ENCODE measurements around the gene HECTD4. TPM values are rescaled to one million over a fixed set of nuclear protein-coding genes. Genes with fewer than 3 reads are reported as not detected.

Gene HECTD4
- total RNA-seq, 1 donor, result 37.1 TPM

DNA sequence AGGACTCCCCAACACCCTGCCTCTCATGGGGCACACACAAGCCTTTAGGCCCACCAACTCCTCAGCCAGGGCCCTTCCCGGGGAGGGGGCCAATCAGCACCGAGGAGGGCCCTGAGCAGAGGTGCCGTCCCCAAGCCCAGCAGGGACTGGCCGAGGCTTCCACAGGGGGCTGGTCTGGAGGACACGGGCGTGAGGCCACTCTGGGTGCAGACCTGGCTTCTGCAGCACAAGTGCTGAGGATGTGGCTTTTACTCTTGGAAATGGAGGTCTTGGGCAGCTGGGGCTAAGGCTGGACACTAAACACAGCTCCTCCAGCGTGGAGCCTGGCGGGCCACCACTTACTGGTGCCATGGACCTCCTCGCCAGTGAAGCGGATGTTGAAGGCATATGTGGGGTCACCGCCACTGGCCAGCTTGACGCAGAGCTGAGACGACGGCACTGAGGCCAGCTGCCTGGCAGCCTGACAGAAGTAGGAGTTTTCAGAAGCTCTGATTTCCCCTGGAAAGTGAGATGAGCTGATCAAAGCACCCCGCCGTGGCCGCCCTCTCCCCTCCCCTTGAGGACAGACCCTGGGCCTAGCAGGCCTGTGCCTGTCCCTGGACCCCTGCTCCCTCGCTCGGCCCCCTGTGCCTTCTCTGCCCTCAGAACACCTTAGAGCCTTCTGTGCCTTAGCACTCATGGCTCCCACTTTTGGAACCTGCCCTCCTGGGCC lies 212.9 kb downstream of the HECTD4 start:
- no peak overlapping the region for H3K4me3 ChIP-seq (ENCODE audit: low read depth, low read length)
- no peak for DNase-seq (ENCODE audit: low read depth)
- TF ChIP-seq, protein P1, sequence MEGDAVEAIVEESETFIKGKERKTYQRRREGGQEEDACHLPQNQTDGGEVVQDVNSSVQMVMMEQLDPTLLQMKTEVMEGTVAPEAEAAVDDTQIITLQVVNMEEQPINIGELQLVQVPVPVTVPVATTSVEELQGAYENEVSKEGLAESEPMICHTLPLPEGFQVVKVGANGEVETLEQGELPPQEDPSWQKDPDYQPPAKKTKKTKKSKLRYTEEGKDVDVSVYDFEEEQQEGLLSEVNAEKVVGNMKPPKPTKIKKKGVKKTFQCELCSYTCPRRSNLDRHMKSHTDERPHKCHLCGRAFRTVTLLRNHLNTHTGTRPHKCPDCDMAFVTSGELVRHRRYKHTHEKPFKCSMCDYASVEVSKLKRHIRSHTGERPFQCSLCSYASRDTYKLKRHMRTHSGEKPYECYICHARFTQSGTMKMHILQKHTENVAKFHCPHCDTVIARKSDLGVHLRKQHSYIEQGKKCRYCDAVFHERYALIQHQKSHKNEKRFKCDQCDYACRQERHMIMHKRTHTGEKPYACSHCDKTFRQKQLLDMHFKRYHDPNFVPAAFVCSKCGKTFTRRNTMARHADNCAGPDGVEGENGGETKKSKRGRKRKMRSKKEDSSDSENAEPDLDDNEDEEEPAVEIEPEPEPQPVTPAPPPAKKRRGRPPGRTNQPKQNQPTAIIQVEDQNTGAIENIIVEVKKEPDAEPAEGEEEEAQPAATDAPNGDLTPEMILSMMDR (IDR thresholded peaks at IDR 0.05; ENCODE audit: insufficient read depth, low read depth, low read length), result no peak

GRCh38 chr12:112168561-112168971 lies 213.7 kb downstream of the HECTD4 start:
- no peak overlapping the region for H3K4me3 ChIP-seq (ENCODE audit: low read depth, low read length)
- TF ChIP-seq, protein P1 (IDR thresholded peaks at IDR 0.05; ENCODE audit: insufficient read depth, low read depth, low read length), result no peak
- DNase-seq (ENCODE audit: low read depth), result no peak

DNA sequence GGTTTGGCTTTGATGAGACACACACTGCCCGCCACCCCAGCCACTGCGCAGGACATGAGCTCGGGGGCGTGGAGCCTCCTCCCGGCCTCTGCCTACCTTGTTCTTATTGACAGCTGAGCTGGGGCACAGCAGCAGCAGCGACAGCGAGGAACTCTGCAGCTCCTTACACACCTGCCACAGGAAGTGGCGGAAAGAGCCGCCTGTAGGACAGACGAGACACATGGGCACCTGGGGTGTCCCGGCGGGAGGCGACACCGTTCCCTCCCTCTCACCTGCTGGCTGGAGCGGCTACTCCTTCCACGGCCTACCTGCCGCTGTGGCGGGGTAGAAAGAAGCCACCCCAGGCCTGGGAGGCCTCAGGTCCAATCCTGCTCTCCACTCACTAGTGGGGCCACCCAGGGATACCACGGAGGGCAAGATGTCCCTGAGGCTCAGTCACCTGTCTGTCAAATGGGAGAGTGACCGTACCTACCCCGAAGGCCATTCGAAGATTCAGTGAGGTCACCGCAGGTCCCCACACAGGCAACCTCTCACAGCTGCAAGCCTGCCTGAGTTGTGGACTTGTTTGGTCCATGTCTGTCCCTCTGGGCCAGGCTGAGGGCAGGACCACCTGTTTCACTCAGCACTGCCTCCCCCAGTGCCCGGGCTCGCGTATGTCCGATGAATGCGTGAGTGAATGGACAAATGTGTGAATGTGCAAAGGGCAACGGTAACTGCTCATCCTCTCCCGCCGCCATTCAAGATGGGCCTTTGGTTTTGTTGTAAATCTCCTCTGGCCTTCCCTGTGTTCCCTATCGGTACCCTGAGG lies 214.3 kb downstream of the HECTD4 start:
- TF ChIP-seq, protein P1 (IDR thresholded peaks at IDR 0.05; ENCODE audit: insufficient read depth, low read depth, low read length), result no peak
- H3K4me3 ChIP-seq (ENCODE audit: low read depth, low read length), result no peak overlapping the region
- no peak for DNase-seq (ENCODE audit: low read depth)

DNA sequence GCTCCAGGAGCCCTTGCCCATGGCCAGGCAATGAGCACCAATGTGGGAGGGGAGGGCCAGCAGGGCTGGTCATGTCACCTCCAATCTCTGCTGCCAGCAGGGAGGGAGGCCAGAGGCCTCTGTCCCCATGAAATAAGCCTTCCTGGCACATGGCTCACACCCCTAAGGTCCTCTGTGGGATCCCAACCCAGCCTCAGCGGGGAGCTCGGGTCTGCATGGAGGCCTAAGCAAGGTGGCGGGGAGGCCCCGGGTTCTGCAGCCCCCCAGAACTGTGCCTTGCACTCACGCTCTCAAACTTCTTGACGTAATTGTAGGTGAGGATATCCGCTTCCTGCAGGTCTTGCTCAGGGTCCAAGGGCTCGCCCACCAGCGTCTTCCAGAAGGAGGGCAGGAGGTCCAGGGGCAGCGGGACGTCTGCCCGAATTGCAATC lies 215.2 kb downstream of the HECTD4 start:
- H3K4me3 ChIP-seq (ENCODE audit: low read depth, low read length), result no peak overlapping the region
- TF ChIP-seq, protein P1 (IDR thresholded peaks at IDR 0.05; ENCODE audit: insufficient read depth, low read depth, low read length), result no peak
- DNase-seq (ENCODE audit: low read depth), result no peak

GRCh38 chr12:112166051-112167015 lies 215.9 kb downstream of the HECTD4 start:
- no peak for DNase-seq (ENCODE audit: low read depth)
- H3K4me3 ChIP-seq (ENCODE audit: low read depth, low read length), result no peak overlapping the region
- TF ChIP-seq, protein P1 (IDR thresholded peaks at IDR 0.05; ENCODE audit: insufficient read depth, low read depth, low read length), result no peak

DNA sequence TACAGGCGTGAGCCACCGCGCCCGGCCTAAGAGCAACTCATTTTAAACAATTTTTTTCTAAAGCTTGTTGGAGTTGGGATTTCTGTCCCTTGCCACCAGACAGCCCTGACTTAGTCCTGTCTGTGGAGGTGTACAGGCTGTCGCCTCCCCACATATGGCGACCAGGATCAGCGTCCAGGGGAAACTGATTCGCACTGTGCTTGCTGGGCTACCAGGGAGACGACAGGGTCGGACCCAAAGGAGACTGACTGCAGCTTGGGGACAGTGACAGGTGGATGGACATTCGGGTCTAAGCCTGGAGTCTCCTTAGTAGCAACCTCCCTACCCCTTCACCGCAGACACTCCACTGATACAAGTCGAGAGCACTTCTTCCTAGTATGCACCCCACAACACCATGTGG lies 216.6 kb downstream of the HECTD4 start:
- TF ChIP-seq, protein P1 (IDR thresholded peaks at IDR 0.05; ENCODE audit: insufficient read depth, low read depth, low read length), result no peak
- DNase-seq (ENCODE audit: low read depth), result no peak

More for the DNA sequence above, 216.6 kb downstream of the HECTD4 start:
- no peak overlapping the region for H3K4me3 ChIP-seq (ENCODE audit: low read depth, low read length)

Measured in fibroblast of villous mesenchyme (primary cell).